A549 (cell line): ENCODE measurements around the gene ANO8. TPM values are rescaled to one million over a fixed set of nuclear protein-coding genes. Genes with fewer than 3 reads are reported as not detected.
A peak's percentile ranks its signal among the peaks of the same experiment; 100 is the strongest.

Experiments used
- ATAC-seq, 2 experiments: fragments of 200-7000 bp in 1 of 2; fragments of >200 bp in 1 of 2; cut with Nextera tagmentation in 1 of 2; cut with Tn5 transposase in 1 of 2; 3 replicates each; pipeline versions ENCODE4 v1.8.0 to v1.9.1; 2018 to 2020; ENCODE audit warnings: mild to moderate bottlenecking in 1 of 2, moderate library complexity in 1 of 2
- CTCF ChIA-PET: fragments of 300-600 bp; sonication (Branson Sonifier 250); formaldehyde crosslinking; extraction: SDS; loops from one replicate; lab custom pipeline; 2021; ENCODE audit warnings: antibody characterized with exemption, inconsistent platforms; lab: Yijun Ruan, JAX
- POLR2A ChIA-PET: fragments of 350-600 bp; formaldehyde crosslinking; extraction: SDS; loops from one replicate; lab custom pipeline; 2021; ENCODE audit warnings: antibody characterized with exemption, inconsistent platforms; lab: Yijun Ruan, JAX
- DNase-seq, 2 experiments: peaks; one replicate each; pipeline versions ENCODE4 v3.0.0 to v3.0.0-alpha.2; 2011 to 2016; ENCODE audit warnings: low read depth in 1 of 2, low spot score in 1 of 2
- FAIRE-seq: peaks from 2 replicates; lab custom pipeline; 2011; peaks lifted over from hg19 to GRCh38; lab: Jason Lieb, UNC
- H3K27ac ChIP-seq, 2 experiments: fragments of >200 bp; sonication (Bioruptor Twin); formaldehyde crosslinking; 3 replicates each; pipeline ENCODE4 v1.5.1; 2016 to 2017
- H3K4me1 ChIP-seq: fragments of >200 bp; sonication (Bioruptor Twin); formaldehyde crosslinking; 3 replicates; pipeline ENCODE4 v1.6.1; 2016
- H3K4me2 ChIP-seq: fragments of >200 bp; sonication (Bioruptor Twin); formaldehyde crosslinking; 3 replicates; pipeline ENCODE4 v1.6.1; 2016
- H3K4me3 ChIP-seq: fragments of >200 bp; sonication (Bioruptor Twin); formaldehyde crosslinking; 3 replicates; pipeline ENCODE4 v1.5.1; 2016
- H3K9me3 ChIP-seq: fragments of >200 bp; sonication (Bioruptor Twin); formaldehyde crosslinking; 3 replicates; pipeline ENCODE4 v1.6.1; 2016
- BCL3 ChIP-seq: fragments of >200 bp; sonication (Bioruptor Twin); formaldehyde crosslinking; IDR thresholded peaks from 3 replicates; pipeline ENCODE4 v1.6.1; 2016
- CBX2 ChIP-seq: fragments of 200-600 bp; sonication (generic); IDR thresholded peaks from 2 replicates; pipeline ENCODE4 v1.6.1; 2016; ENCODE audit warnings: low read depth, mild to moderate bottlenecking, borderline replicate concordance
- CHD2 ChIP-seq: fragments of 150-350 bp; IDR thresholded peaks from 2 replicates; pipeline ENCODE4 v1.6.1; 2014; ENCODE audit warnings: low read length; ENCODE audit not compliant: partially characterized antibody
- CHD4 ChIP-seq: fragments of 200-600 bp; sonication (generic); IDR thresholded peaks from 2 replicates; pipeline ENCODE4 v1.6.1; 2016; ENCODE audit warnings: antibody characterized with exemption, mild to moderate bottlenecking, borderline replicate concordance
- E2F6 ChIP-seq: IDR thresholded peaks from 2 replicates; pipeline ENCODE4 v1.6.1; 2012; ENCODE audit warnings: low read depth, borderline replicate concordance
- EHMT2 ChIP-seq: fragments of 200-600 bp; sonication (generic); IDR thresholded peaks from 2 replicates; pipeline ENCODE4 v1.6.1; 2016; ENCODE audit warnings: antibody characterized with exemption, low read depth, mild to moderate bottlenecking, moderate library complexity
- EP300 ChIP-seq, 2 experiments: fragments of >200 bp; sonication (Bioruptor Twin); formaldehyde crosslinking; IDR thresholded peaks; 2 replicates in 1 of 2; 3 replicates in 1 of 2; pipeline ENCODE4 v1.6.1; 2016 to 2017
- ESRRA ChIP-seq: fragments of 150-350 bp; IDR thresholded peaks from 2 replicates; pipeline ENCODE4 v1.6.1; 2014; ENCODE audit warnings: mild to moderate bottlenecking, low read length, borderline replicate concordance
- FOXS1 ChIP-seq: fragments of 250-450 bp; sonication (Bioruptor Pico); IDR thresholded peaks from 2 replicates; pipeline ENCODE4 v1.5.0; 2020; ENCODE audit warnings: mild to moderate bottlenecking, moderate library complexity
- HDAC2 ChIP-seq: fragments of 200-600 bp; sonication (generic); IDR thresholded peaks from 2 replicates; pipeline ENCODE4 v1.6.1; 2016
- HMGXB4 ChIP-seq: fragments of 250-450 bp; sonication (Bioruptor Pico); IDR thresholded peaks from 2 replicates; pipeline ENCODE4 v1.5.0; 2021; ENCODE audit warnings: mild to moderate bottlenecking, moderate library complexity, borderline replicate concordance
- HOXA7 ChIP-seq: fragments of 250-450 bp; sonication (Bioruptor Pico); IDR thresholded peaks from 2 replicates; pipeline ENCODE4 v1.5.0; 2020; ENCODE audit warnings: mild to moderate bottlenecking, moderate library complexity
- HOXB13 ChIP-seq: fragments of 250-450 bp; sonication (Bioruptor Pico); IDR thresholded peaks from 2 replicates; pipeline ENCODE4 v1.5.0; 2020; ENCODE audit warnings: low read depth, mild to moderate bottlenecking, moderate library complexity
- HOXB5 ChIP-seq: fragments of 250-450 bp; sonication (Bioruptor Pico); IDR thresholded peaks from 2 replicates; pipeline ENCODE4 v1.5.0; 2020; ENCODE audit warnings: mild to moderate bottlenecking, moderate library complexity
- JUN ChIP-seq, 2 experiments: fragments of >200 bp; sonication (Bioruptor Twin); formaldehyde crosslinking; IDR thresholded peaks; 2 replicates in 1 of 2; 3 replicates in 1 of 2; pipeline ENCODE4 v1.6.1; 2016 to 2017
- MAZ ChIP-seq: fragments of 150-350 bp; IDR thresholded peaks from 2 replicates; pipeline ENCODE4 v1.6.1; 2014; ENCODE audit warnings: antibody characterized with exemption, low read depth, low read length, borderline replicate concordance
- MYC ChIP-seq: IDR thresholded peaks from 2 replicates; pipeline ENCODE4 v1.6.1; 2012; ENCODE audit warnings: mild to moderate bottlenecking, inconsistent platforms, low read length, improper control_type of control experiment, borderline replicate concordance
- NFE2L2 ChIP-seq: fragments of 150-350 bp; conservative IDR thresholded peaks from 2 replicates; pipeline ENCODE4 v1.6.1; 2014; ENCODE audit warnings: low read length
- NPAS2 ChIP-seq: fragments of 250-450 bp; sonication (Bioruptor Pico); IDR thresholded peaks from 2 replicates; pipeline ENCODE4 v1.8.0; 2022; ENCODE audit warnings: mild to moderate bottlenecking, moderate library complexity, borderline replicate concordance
- POLR2A ChIP-seq: IDR thresholded peaks from 2 replicates; pipeline ENCODE4 v1.6.1; 2012; ENCODE audit warnings: mild to moderate bottlenecking, low read length
- RAD21 ChIP-seq, 2 experiments: fragments of >200 bp in 1 of 2; sonication (Bioruptor Twin) in 1 of 2; formaldehyde crosslinking in 1 of 2; IDR thresholded peaks in 1 of 2; conservative IDR thresholded peaks in 1 of 2; 2 replicates in 1 of 2; 3 replicates in 1 of 2; pipeline ENCODE4 v1.6.1; 2012 to 2018; ENCODE audit warnings: inconsistent platforms in 1 of 2
- RFX5 ChIP-seq: fragments of 450-650 bp; IDR thresholded peaks from 2 replicates; pipeline ENCODE4 v1.7.1; 2014; ENCODE audit warnings: antibody characterized with exemption, mild to moderate bottlenecking, moderate library complexity
- SMC3 ChIP-seq: fragments of >200 bp; sonication (Bioruptor Twin); formaldehyde crosslinking; IDR thresholded peaks from 3 replicates; pipeline ENCODE4 v1.6.1; 2018; ENCODE audit warnings: inconsistent platforms
- SREBF2 ChIP-seq: fragments of 450-650 bp; IDR thresholded peaks from 2 replicates; pipeline ENCODE4 v1.6.1; 2014; ENCODE audit warnings: mild to moderate bottlenecking, moderate library complexity
- WGBS: methylation state at CpG from one replicate; pipeline ENCODE4 v1.1.6; 2017; ENCODE audit errors: missing lambda C conversion rate; 5-methylcytosine and 5-hydroxymethylcytosine counted together
- polyA plus RNA-seq, 4 experiments: library from polyadenylated mRNA; depleted of rRNA in 3 of 4; stranded (reverse); fragments of >200 nt; fragmentation: RNase III in 1 of 4; extraction: RNeasy Plus Mini Kit Qiagen cat#74134 plus additional on column Dnase treatment in 1 of 4; gene quantifications; 2 replicates in 3 of 4; 3 replicates in 1 of 4; pipeline ENCODE4 v1.2.3, GENCODE V29; 2011 to 2017
- TF ChIP-seq, protein P1 (sequence below): fragments of 200-600 bp; sonication (generic); IDR thresholded peaks from 2 replicates; pipeline ENCODE4 v1.6.1; 2016; ENCODE audit warnings: antibody characterized with exemption, mild to moderate bottlenecking, moderate library complexity
- TF ChIP-seq, protein P2 (sequence below): fragments of 150-350 bp; IDR thresholded peaks from 2 replicates; pipeline ENCODE4 v1.6.1; 2014; ENCODE audit warnings: low read depth, mild to moderate bottlenecking, low read length
- TF ChIP-seq, protein P3 (sequence below): fragments of >200 bp; sonication (Bioruptor Twin); formaldehyde crosslinking; IDR thresholded peaks from 3 replicates; pipeline ENCODE4 v1.5.1; 2016

Gene ANO8
- polyA plus RNA-seq, 2 of the 4 experiments (the other 2 are of a cell fraction) = 2.2 to 5.5 TPM

DNA sequence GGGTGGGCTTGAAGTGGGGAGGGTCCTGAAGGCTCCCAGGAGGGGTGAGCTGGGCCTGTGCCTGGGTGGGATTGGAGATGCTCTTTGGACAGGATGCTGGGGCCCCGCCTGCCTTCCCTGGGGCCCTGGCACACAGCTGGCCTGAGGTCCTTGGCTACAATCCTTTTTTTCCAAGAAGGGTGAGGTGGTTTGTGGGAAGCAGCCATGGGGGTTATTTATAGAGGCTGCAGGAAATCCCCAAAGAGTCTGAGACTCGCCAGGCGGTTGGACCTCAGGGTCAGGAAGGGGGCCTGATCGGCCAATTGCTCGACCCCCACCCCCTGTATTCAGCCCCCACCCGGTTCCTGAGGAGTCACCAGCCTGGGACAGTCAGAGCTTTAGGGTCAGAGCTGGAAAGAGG is 12.7 kb upstream of the ANO8 start (continued):
- TF ChIP-seq EP300 (IDR thresholded peaks at IDR 0.05) (no peak), HOXA7 (CRISPR knock-in tag) (no peak), NFE2L2 (no peak)
- TF ChIP-seq, protein P1, sequence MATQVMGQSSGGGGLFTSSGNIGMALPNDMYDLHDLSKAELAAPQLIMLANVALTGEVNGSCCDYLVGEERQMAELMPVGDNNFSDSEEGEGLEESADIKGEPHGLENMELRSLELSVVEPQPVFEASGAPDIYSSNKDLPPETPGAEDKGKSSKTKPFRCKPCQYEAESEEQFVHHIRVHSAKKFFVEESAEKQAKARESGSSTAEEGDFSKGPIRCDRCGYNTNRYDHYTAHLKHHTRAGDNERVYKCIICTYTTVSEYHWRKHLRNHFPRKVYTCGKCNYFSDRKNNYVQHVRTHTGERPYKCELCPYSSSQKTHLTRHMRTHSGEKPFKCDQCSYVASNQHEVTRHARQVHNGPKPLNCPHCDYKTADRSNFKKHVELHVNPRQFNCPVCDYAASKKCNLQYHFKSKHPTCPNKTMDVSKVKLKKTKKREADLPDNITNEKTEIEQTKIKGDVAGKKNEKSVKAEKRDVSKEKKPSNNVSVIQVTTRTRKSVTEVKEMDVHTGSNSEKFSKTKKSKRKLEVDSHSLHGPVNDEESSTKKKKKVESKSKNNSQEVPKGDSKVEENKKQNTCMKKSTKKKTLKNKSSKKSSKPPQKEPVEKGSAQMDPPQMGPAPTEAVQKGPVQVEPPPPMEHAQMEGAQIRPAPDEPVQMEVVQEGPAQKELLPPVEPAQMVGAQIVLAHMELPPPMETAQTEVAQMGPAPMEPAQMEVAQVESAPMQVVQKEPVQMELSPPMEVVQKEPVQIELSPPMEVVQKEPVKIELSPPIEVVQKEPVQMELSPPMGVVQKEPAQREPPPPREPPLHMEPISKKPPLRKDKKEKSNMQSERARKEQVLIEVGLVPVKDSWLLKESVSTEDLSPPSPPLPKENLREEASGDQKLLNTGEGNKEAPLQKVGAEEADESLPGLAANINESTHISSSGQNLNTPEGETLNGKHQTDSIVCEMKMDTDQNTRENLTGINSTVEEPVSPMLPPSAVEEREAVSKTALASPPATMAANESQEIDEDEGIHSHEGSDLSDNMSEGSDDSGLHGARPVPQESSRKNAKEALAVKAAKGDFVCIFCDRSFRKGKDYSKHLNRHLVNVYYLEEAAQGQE = no peak

DNA sequence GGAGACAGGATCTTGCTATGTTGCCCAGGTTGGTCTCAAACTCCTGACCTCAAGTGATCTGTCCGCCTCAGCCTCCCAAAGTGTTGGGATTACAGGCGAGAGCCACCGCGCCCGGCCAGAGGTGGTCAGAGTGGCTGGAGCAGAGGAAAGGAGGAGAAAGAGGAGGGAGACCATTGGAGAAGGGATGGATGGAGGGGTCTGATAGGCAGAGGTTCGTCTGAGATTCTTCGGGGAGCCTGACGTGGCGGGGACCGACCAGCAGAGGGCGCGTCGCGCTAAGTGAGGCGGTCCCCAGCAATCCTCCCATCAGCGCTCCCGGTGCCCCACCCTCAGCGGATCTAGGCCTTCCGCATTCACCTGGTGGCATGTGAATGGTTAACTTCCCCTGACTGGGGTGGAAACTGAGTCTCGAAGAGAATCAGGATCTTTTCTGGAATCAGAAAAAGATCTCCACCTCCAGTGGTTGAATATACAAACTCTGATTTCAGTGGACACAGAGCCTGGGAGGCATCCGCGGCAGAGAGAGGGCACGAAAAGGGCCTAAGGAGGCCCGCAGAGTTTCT is 11.5 kb upstream of the ANO8 start:
- POLR2A ChIA-PET = no interaction called here
- FAIRE-seq = no peak
- peak; percentile 84 to 95 for ATAC-seq

GRCh38 chr19:17341845-17342244 is 7.2 kb upstream of the ANO8 start:
- Histone ChIP-seq H3K27ac (no peak overlapping the region), H3K9me3 (no peaks in the 10 kb centered on the region), H3K4me2 (no peak overlapping the region), H3K4me3 (no peak overlapping the region), H3K4me1 (peaks cover 15% of the 10 kb centered on the region; the same call in 2 of the 3 replicates)
- FAIRE-seq (no peak), DNase-seq (no peak), ATAC-seq (no peak)
- POLR2A ChIA-PET = no interaction called here
- CTCF ChIA-PET = interaction anchor here (1.2 to 10.8 kb wide), 2 partner anchors 9 to 46 kb away, joined by 4 to 111 read pairs; no protein-coding TSS in a partner anchor
- WGBS = 84% methylated on average over 7 of the region's 7 CpGs
- no peak for TF ChIP-seq HMGXB4 (CRISPR knock-in tag)
- TF ChIP-seq JUN (IDR thresholded peaks at IDR 0.05) = no peak
- no peak for TF ChIP-seq NPAS2 (CRISPR knock-in tag)
- TF ChIP-seq BCL3 = no peak
- no peak for TF ChIP-seq SMC3
- TF ChIP-seq CHD2 = no peak
- no peak for TF ChIP-seq POLR2A
- TF ChIP-seq HOXB13 (CRISPR knock-in tag) = no peak
- no peak for TF ChIP-seq FOXS1 (CRISPR knock-in tag)
- no peak for TF ChIP-seq CHD4

More for the DNA sequence above, 11.5 kb upstream of the ANO8 start:
- no peak overlapping the region for H3K4me3 ChIP-seq
- WGBS = 20% methylated on average over 16 of the region's 24 CpGs
- DNase-seq = peak; percentile 58 to 67
- peak overlapping the region in 1 of 2 experiments; percentile 54; a peak in 3 of 6 replicates for H3K27ac ChIP-seq
- CTCF ChIA-PET = interaction anchor here (0.7 to 10.8 kb wide), 8 partner anchors 8 to 470 kb away, joined by 3 to 111 read pairs (median 3); partner anchors contain the start of gene MRPL34
- TF ChIP-seq, protein P2, sequence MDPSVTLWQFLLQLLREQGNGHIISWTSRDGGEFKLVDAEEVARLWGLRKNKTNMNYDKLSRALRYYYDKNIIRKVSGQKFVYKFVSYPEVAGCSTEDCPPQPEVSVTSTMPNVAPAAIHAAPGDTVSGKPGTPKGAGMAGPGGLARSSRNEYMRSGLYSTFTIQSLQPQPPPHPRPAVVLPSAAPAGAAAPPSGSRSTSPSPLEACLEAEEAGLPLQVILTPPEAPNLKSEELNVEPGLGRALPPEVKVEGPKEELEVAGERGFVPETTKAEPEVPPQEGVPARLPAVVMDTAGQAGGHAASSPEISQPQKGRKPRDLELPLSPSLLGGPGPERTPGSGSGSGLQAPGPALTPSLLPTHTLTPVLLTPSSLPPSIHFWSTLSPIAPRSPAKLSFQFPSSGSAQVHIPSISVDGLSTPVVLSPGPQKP = no peak
- TF ChIP-seq SREBF2 (no peak), SMC3 (peak; percentile 90), CBX2 (no peak), E2F6 (no peak), HDAC2 (no peak), RFX5 (no peak), EHMT2 (no peak), RAD21 (conservative IDR thresholded peaks at IDR 0.05 in 1 of 2, IDR thresholded peaks at IDR 0.05 in 1 of 2) (peak; percentile 70 to 78), ESRRA (no peak), MAZ (no peak), MYC (no peak), HOXB5 (CRISPR knock-in tag) (no peak)
- TF ChIP-seq, protein P3, sequence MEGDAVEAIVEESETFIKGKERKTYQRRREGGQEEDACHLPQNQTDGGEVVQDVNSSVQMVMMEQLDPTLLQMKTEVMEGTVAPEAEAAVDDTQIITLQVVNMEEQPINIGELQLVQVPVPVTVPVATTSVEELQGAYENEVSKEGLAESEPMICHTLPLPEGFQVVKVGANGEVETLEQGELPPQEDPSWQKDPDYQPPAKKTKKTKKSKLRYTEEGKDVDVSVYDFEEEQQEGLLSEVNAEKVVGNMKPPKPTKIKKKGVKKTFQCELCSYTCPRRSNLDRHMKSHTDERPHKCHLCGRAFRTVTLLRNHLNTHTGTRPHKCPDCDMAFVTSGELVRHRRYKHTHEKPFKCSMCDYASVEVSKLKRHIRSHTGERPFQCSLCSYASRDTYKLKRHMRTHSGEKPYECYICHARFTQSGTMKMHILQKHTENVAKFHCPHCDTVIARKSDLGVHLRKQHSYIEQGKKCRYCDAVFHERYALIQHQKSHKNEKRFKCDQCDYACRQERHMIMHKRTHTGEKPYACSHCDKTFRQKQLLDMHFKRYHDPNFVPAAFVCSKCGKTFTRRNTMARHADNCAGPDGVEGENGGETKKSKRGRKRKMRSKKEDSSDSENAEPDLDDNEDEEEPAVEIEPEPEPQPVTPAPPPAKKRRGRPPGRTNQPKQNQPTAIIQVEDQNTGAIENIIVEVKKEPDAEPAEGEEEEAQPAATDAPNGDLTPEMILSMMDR = peak; percentile 82
- no peak overlapping the region for H3K4me2 ChIP-seq
- H3K9me3 ChIP-seq = no peaks in the 10 kb centered on the region
- H3K4me1 ChIP-seq = peaks cover 7% of the 10 kb centered on the region
